A172 (cell line): ENCODE data around the gene TIMP3. TPM values are rescaled to one million over a fixed set of nuclear protein-coding genes. Genes with fewer than 3 reads are reported as not detected.
"Not testable (repeated sequence)": the region's sequence is repeated elsewhere in the genome, so short reads cannot be mapped to it uniquely, and the experiment has no call there.

Experiments used
- DNase-seq: peaks from one replicate; pipeline ENCODE4 v3.0.0-alpha.2; 2015; ENCODE audit warnings: low spot score
- total RNA-seq: library from RNA; depleted of rRNA; stranded (reverse); fragments of >200 nt; shearing (Covaris generic); gene quantifications from 2 replicates; pipeline ENCODE4 v1.2.3, GENCODE V29; 2014; rRNA removed

The TIMP3 gene
- 9.0 and 17.6 TPM in 2 replicates for total RNA-seq

GRCh38 chr22:32801537-32802236 lies at the start of gene TIMP3:
TIMP3 (plus strand) TSS chr22:32801705; CDS start chr22:32802002, 297 bp downstream.
- peak; percentile 27 for DNase-seq

GRCh38 chr22:32752326-32752725 lies 49.2 kb upstream of the TIMP3 start:
- DNase-seq: peak; percentile 10

DNA sequence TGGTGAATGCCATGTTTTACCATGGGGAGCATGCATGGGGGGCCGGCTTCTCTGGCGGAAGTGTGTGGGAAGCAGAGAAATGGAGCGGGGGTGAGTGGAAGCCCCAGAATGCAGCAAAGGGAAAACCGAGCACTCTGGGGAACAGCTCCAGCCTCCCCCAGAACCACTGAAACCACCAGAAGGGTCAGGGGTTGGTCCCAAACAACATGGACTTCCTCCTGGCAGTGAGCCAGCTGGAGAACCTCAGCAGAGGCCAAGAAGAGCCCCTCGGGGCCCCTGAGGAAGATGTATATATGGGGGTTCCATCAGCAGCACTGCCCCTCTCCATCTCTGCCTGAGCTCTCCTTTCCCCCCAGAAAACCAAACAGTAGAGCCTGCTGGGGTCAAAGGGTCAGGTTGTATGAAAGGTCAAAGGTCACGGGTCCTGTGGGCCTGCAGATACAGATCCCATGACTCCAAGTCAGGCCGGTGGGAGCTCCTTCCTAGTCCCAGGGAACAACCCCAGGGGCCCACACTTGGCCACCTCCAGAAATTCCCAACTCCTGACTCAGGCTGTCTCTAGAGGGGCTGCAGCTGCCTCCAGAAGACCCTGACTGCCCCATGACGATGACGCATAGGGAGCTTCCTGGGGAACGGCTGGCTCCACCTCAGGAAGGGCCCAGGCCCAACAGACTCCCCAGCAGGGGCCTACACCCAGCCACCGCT lies 48.5 kb upstream of the TIMP3 start:
- DNase-seq: peak; percentile 4

DNA sequence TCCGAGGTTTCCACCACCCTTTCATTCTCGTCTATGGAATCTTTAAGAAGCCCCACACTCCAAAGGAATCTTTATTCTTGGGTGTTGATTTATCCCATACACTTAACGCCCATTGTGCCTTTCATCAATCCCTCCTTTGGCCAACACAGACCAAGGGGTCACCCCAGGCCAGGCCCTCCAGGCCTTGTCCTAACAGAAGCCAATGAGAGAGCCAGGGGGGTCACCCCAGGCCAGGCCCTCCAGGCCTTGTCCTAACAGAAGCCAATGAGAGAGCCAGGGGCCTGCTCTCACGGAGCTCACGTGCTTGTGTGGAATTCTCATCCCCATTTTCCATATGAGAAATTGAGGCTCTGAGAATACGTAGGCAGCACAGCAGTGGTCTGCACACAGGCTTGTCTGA lies 47.9 kb upstream of the TIMP3 start:
- DNase-seq: no peak

DNA sequence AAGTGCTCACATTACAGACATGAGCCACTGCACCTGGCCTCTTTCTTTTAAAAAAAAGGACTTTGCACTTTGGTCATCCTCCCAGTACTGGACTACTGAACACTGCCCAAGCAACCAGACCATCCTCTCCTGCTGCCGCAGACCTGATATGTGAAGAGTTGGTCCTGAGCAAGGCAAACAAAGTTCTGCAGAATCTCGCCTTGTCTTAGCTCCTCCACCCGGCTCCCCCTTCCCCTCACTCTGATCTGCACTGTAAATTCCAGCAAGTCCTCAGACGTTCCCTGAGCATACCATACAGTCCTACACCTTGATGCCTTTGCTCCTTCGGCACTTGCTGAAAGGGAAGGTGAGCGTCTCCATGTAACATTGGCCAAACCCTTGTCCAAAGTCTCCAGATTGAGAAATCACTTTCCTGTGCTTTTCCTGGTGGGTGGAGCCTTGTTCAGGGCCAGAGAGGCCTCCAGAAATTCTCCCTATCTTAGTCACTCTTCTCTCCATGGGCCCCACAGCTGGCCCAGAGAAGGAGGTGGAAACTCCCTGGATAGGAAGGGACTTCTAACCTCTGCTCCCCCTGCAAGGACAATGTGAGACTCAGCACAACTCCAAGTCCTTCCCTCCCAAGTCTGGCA lies 47.0 kb upstream of the TIMP3 start:
- DNase-seq: peak; percentile 47

DNA sequence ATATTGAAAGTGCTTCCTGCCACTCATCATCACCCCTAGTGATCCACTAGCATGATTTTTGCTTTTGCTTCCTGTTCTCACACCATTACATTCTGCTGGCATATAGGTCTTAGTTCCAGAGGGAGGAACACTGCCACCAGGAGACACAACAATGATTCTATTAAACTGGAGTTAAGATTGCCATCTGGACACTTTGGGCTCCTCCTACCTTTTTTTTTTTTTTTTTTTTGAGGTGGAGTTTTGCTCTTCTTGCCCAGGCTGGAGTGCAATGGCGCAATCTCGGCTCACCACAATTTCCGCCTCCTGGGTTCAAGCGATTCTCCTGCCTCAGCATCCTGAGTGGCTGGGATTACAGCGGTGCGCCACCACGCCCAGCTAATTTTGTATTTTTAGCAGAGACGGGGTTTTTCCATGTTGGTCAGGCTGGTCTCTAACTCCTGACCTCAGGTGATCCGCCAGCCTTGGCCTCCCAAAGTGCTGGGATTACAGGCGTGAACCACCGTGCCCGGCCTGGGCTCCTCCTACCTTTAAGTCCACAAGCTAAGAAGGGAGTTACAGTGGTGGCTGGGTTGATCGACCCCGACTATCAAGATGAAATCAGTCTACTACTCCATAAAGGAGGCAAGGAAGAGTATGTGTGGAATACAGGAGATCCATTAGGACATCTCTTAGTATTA lies 44.3 kb upstream of the TIMP3 start:
- not testable (repeated sequence) for DNase-seq

GRCh38 chr22:32758866-32759385 lies 42.6 kb upstream of the TIMP3 start:
- DNase-seq: no peak

DNA sequence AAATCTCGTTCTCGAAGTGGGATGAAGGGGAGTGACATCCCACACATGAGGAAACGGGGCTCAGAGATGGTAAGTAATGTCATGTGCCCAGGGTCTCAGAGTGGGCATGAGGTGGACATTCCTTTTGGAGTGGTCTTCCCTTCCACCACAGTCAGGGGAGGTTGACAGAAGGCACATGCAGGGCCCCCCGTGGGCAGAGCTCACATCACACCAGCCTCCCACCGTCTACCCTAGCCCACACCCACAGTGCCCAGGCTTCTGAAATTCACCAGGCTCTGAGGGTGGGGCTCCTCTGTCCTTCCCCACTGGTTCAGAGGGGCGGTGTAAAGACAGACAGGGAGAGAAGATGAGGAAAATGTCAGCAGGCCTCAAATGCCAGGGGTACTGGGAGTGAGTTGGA lies 41.1 kb upstream of the TIMP3 start:
- DNase-seq: no peak

- DNase-seq: no peak
Measured at GRCh38 chr22:32760815-32761214, 40.7 kb upstream of the TIMP3 start.

DNA sequence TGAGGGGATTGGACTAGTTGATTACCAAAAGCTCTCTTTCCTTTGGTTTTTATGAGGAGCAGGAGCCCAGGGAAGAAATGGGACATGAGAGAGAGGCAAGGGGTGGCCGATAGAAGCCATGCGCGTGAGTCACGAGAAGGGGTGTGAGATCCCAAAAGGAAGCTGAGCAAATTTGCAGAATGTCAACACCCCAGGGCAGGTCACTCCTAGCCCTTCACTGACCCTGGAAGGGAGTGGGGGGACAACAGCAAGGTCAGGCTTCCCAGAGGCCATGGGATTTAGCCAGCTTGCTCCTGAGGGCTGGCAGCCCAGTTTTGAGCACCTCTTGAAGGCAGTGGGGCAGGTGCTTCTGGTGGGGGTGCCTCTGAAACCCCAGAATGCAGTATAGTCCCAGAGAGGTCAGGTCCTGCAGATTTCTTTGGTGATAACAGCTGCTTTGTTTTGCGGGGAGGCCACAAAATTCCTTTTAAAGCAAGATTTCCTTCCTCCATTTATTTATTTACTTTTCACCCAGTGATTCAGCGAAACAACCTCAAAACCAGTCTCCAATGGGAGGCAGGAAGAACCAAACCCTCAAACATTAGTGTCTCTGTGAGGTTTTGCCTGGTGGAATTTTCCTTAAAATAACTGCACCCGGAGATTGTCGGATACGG lies 40.1 kb upstream of the TIMP3 start:
- peak; percentile 66 for DNase-seq

DNA sequence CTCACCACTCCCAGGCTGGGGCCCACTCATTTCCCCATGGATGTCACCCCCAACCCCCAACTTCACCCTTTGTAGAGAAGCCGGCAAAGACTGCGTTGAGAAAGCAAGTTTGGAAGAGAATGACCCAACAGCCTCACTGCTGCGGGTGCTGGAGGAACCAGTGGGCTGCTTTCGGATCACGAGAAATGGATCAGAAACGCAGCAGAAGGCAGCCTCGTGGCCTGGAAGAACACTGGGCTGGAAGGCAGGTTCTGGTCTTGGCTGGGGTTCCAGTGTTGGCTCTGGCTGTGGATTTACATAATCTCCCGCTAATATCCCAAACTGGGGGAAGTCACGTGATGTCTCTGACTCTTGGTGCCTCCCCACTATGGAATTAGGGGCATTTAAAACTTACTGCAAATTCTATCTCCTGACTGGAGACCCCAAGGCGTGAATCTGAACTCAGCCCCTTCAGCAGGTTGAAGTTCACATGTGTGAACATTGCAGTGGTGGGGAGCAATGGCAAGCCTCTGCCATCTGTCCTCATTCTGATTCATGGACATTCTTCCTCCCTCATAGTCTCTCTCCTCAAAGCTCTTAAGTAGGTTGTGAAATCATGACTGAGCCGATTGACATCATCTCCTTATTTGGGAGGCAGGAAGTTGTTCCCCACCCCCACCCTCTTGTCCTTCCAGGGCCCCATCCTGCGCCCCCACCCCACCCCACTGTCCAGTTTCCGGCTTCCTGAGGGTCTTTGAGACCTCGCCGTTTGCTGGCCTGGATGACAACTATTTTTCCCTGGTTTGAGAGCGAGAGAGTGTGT lies 37.0 kb upstream of the TIMP3 start:
- peak; percentile 44 for DNase-seq

GRCh38 chr22:32765132-32765618 lies 36.3 kb upstream of the TIMP3 start:
- DNase-seq: no peak

GRCh38 chr22:32771756-32772155 lies 29.7 kb upstream of the TIMP3 start:
- DNase-seq: no peak

DNA sequence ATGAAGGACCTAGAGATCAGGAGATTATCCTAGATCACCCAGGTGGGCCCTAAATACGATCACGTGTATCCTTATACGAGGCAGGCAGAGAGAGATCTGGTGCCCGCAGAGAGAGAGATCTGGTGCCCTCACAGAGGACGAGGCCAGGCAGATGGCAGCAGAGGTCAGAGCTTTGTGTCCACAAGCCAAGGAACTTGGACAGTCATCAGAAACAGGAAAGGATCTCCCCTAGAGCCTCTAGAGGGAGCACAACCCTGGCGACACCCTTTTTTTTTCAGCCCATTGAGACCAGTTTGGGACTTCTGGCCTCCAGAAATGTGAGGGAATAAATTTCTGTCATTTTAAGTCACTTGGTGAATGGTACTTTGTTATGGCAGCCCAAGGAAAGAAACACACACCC lies 25.5 kb upstream of the TIMP3 start:
- peak; percentile 24 for DNase-seq

- DNase-seq: no peak
Measured at GRCh38 chr22:32776397-32776796, 25.1 kb upstream of the TIMP3 start.

- peak; percentile 26 for DNase-seq
Measured at GRCh38 chr22:32776802-32777201, 24.7 kb upstream of the TIMP3 start.

GRCh38 chr22:32777987-32778386 lies 23.5 kb upstream of the TIMP3 start:
- no peak for DNase-seq

GRCh38 chr22:32780726-32781310 lies 20.7 kb upstream of the TIMP3 start:
- DNase-seq: no peak

GRCh38 chr22:32781695-32782094 lies 19.8 kb upstream of the TIMP3 start:
- DNase-seq: no peak
